ENCODE data around the gene SLC16A11.

GRCh38 chr17:7022781-7023571, 20.9 kb downstream of the SLC16A11 start, which contains the start of gene BCL6B:
- no peak for TF ChIP-seq CTCF (conservative IDR thresholded peaks at IDR 0.05 in 1 of 2, IDR thresholded peaks at IDR 0.05 in 1 of 2; ENCODE audit: low read depth in 1 of 2, low read length in 2 of 2)
- no peak for TF ChIP-seq EZH2 (IDR thresholded peaks at IDR 0.05; ENCODE audit: low read length, missing control alignments)

Data from fibroblast of lung (primary cell).